H9 (cell line): Measurements from ENCODE around the gene FREY1. TPM values are rescaled to one million over a fixed set of nuclear protein-coding genes. Genes with fewer than 3 reads are reported as not detected.
"Not testable (repeated sequence)": the region's sequence is repeated elsewhere in the genome, so short reads cannot be mapped to it uniquely, and the experiment has no call there.

ENCODE experiments used
- DNase-seq: peaks from one replicate; pipeline ENCODE4 v3.0.0-alpha.2; 2017
- H2AFZ ChIP-seq: one replicate; pipeline ENCODE4 v1.6.1; 2013; ENCODE audit warnings: mild to moderate bottlenecking, low read length, control low read depth, moderate library complexity
- H2AK5ac ChIP-seq: 2 replicates; pipeline ENCODE4 v1.6.1; 2013; ENCODE audit warnings: low read length, control low read depth, mixed read lengths; ENCODE audit not compliant: insufficient read length
- H2BK120ac ChIP-seq: one replicate; pipeline ENCODE4 v1.6.1; 2013; ENCODE audit warnings: low read depth, mild to moderate bottlenecking, low read length, control low read depth, inconsistent platforms; ENCODE audit not compliant: poor library complexity, severe bottlenecking
- H2BK12ac ChIP-seq: 2 replicates; pipeline ENCODE4 v1.6.1; 2013; ENCODE audit warnings: low read length, control low read depth, mixed read lengths, low read depth; ENCODE audit not compliant: insufficient read length
- H2BK15ac ChIP-seq: 2 replicates; pipeline ENCODE4 v1.6.1; 2013; ENCODE audit warnings: low read depth, low read length, control low read depth
- H2BK20ac ChIP-seq: one replicate; pipeline ENCODE4 v1.6.1; 2013; ENCODE audit warnings: low read depth, mild to moderate bottlenecking, low read length, control low read depth, inconsistent platforms; ENCODE audit not compliant: poor library complexity, severe bottlenecking
- H2BK5ac ChIP-seq: 2 replicates; pipeline ENCODE4 v1.6.1; 2013; ENCODE audit warnings: low read length, control low read depth, mixed read lengths; ENCODE audit not compliant: insufficient read length
- H3K14ac ChIP-seq: 2 replicates; pipeline ENCODE4 v1.6.1; 2013; ENCODE audit warnings: low read length, control low read depth; ENCODE audit not compliant: insufficient read depth
- H3K18ac ChIP-seq: 2 replicates; pipeline ENCODE4 v1.6.1; 2013; ENCODE audit warnings: low read depth, mild to moderate bottlenecking, mixed read lengths, low read length, control low read depth; ENCODE audit not compliant: insufficient read length
- H3K23ac ChIP-seq: 2 replicates; pipeline ENCODE4 v1.6.1; 2013; ENCODE audit warnings: low read length, control low read depth, mixed read lengths, low read depth; ENCODE audit not compliant: insufficient read length
- H3K23me2 ChIP-seq: 2 replicates; pipeline ENCODE4 v1.6.1; 2013; ENCODE audit warnings: low read depth, mild to moderate bottlenecking, mixed read lengths, low read length, control low read depth; ENCODE audit not compliant: insufficient read length, poor library complexity, severe bottlenecking
- H3K27ac ChIP-seq: 2 replicates; pipeline ENCODE4 v1.5.1; 2013; ENCODE audit warnings: low read length, control low read depth, mixed read lengths, low read depth; ENCODE audit not compliant: insufficient read length
- H3K27me3 ChIP-seq: 2 replicates; pipeline ENCODE4 v1.6.1; 2013; ENCODE audit warnings: low read length, control low read depth, inconsistent platforms; ENCODE audit not compliant: insufficient read depth
- H3K4ac ChIP-seq: 2 replicates; pipeline ENCODE4 v1.6.1; 2013; ENCODE audit warnings: low read depth, mild to moderate bottlenecking, control low read depth, inconsistent platforms, low read length, moderate library complexity
- H3K4me1 ChIP-seq: 2 replicates; pipeline ENCODE4 v1.6.1; 2013; ENCODE audit warnings: low read length, control low read depth, inconsistent platforms; ENCODE audit not compliant: insufficient read depth
- H3K4me2 ChIP-seq: 2 replicates; pipeline ENCODE4 v1.6.1; 2013; ENCODE audit warnings: low read length, control low read depth, mixed read lengths; ENCODE audit not compliant: insufficient read length, insufficient read depth
- H3K56ac ChIP-seq: 2 replicates; pipeline ENCODE4 v1.6.1; 2013; ENCODE audit warnings: low read depth, mild to moderate bottlenecking, mixed read lengths, low read length, control low read depth; ENCODE audit not compliant: insufficient read length
- H3K79me1 ChIP-seq: 2 replicates; pipeline ENCODE4 v1.6.1; 2013; ENCODE audit warnings: low read depth, mild to moderate bottlenecking, moderate library complexity, low read length, control low read depth, inconsistent platforms; ENCODE audit not compliant: insufficient read depth, poor library complexity, severe bottlenecking
- H3K79me2 ChIP-seq: 2 replicates; pipeline ENCODE4 v1.6.1; 2013; ENCODE audit warnings: low read length, control low read depth, inconsistent platforms; ENCODE audit not compliant: insufficient read depth
- H3K9ac ChIP-seq: 2 replicates; pipeline ENCODE4 v1.6.1; 2013; ENCODE audit warnings: low read length, control low read depth, mixed read lengths; ENCODE audit not compliant: insufficient read length; ENCODE audit errors: extremely low read depth
- H3K9me3 ChIP-seq: one replicate; pipeline ENCODE4 v1.6.1; 2013; ENCODE audit warnings: low read depth, low read length, inconsistent platforms; ENCODE audit not compliant: control insufficient read depth
- H3T11ph ChIP-seq: one replicate; pipeline ENCODE4 v1.6.1; 2013; ENCODE audit warnings: mild to moderate bottlenecking, low read length, control low read depth, inconsistent platforms
- H4K20me1 ChIP-seq: one replicate; pipeline ENCODE4 v1.6.1; 2013; ENCODE audit not compliant: control insufficient read depth, insufficient read length, insufficient read depth
- H4K5ac ChIP-seq: 2 replicates; pipeline ENCODE4 v1.6.1; 2013; ENCODE audit warnings: low read depth, mild to moderate bottlenecking, mixed read lengths, low read length, control low read depth; ENCODE audit not compliant: insufficient read length
- H4K8ac ChIP-seq: replicated peaks from 2 replicates; pipeline ENCODE4 v1.6.1; 2013; ENCODE audit warnings: low read length, control low read depth, mixed read lengths, low read depth; ENCODE audit not compliant: insufficient read length
- H4K91ac ChIP-seq: 2 replicates; pipeline ENCODE4 v1.6.1; 2013; ENCODE audit warnings: low read depth, mild to moderate bottlenecking, moderate library complexity, mixed read lengths, low read length, control low read depth; ENCODE audit not compliant: insufficient read length
- H3K27ac Mint-ChIP-seq, 3 experiments: 2 replicates in 2 of 3; 3 replicates in 1 of 3; pipeline ENCODE4 v1.8.0; 2020 to 2021; ENCODE audit warnings: mixed read lengths in 3 of 3, mild to moderate bottlenecking in 1 of 3, moderate library complexity in 1 of 3
- H3K27me3 Mint-ChIP-seq: 2 replicates; pipeline ENCODE4 v1.8.0; 2021; ENCODE audit warnings: low read depth, mild to moderate bottlenecking, moderate library complexity, mixed read lengths
- H3K36me3 Mint-ChIP-seq, 3 experiments: 2 replicates in 2 of 3; 3 replicates in 1 of 3; pipeline ENCODE4 v1.8.0; 2020 to 2021; ENCODE audit warnings: low read depth in 3 of 3, mixed read lengths in 3 of 3; ENCODE audit not compliant: insufficient read depth in 1 of 3
- H3K4me1 Mint-ChIP-seq, 2 experiments: 2 replicates each; pipeline ENCODE4 v1.8.0; 2020; ENCODE audit warnings: mixed read lengths in 2 of 2
- H3K4me3 Mint-ChIP-seq, 2 experiments: 2 replicates in 1 of 2; 3 replicates in 1 of 2; pipeline ENCODE4 v1.8.0; 2020 to 2021; ENCODE audit warnings: mild to moderate bottlenecking in 2 of 2, mixed read lengths in 2 of 2, moderate library complexity in 1 of 2
- H3K9me3 Mint-ChIP-seq, 2 experiments: 2 replicates in 1 of 2; 3 replicates in 1 of 2; pipeline ENCODE4 v1.8.0; 2020; ENCODE audit warnings: mild to moderate bottlenecking in 2 of 2, mixed read lengths in 2 of 2, moderate library complexity in 1 of 2
- CTCF ChIP-seq: fragments of 200-600 bp; sonication (generic); conservative IDR thresholded peaks from 3 replicates; pipeline ENCODE4 v1.8.0; 2021; ENCODE audit warnings: antibody characterized with exemption, mild to moderate bottlenecking
- WGBS: extraction: QIAGEN DNeasy Blood & Tissue Kit; methylation state at CpG from one replicate; pipeline ENCODE4 v1.1.7; 2013; ENCODE audit warnings: missing lambda C conversion rate, low lambda C conversion rate, mixed read lengths; ENCODE audit not compliant: insufficient read length; ENCODE audit errors: extremely low coverage; 5-methylcytosine and 5-hydroxymethylcytosine counted together
- total RNA-seq: library from RNA; stranded (reverse); gene quantifications from 2 replicates; pipeline ENCODE4 v1.2.1, GENCODE V29; 2021

Gene FREY1
- total RNA-seq, 1 experiment from 2014 or later: 2.1 TPM

- peak overlapping the region in 2 of 3 experiments; percentile 60 to 86; a peak in 3 of 7 replicates for H3K27ac Mint-ChIP-seq
- Histone ChIP-seq H3K4me2 (no peak overlapping the region), H3K18ac (no peak overlapping the region), H2BK5ac (no peak overlapping the region), H2AFZ (no peak overlapping the region), H3K14ac (no peak overlapping the region; the same call in 1 of the 2 replicates), H3K23me2 (no peaks in the 10 kb centered on the region), H2BK12ac (no peak overlapping the region), H2AK5ac (no peak overlapping the region), H3K9me3 (no peaks in the 10 kb centered on the region), H2BK20ac (no peak overlapping the region), H3K56ac (no peak overlapping the region), H3T11ph (no peak overlapping the region), H3K79me2 (no peaks in the 10 kb centered on the region), H3K79me1 (no peaks in the 10 kb centered on the region), H4K8ac (no peak overlapping the region), H2BK15ac (no peak overlapping the region), H3K27me3 (no peaks in the 10 kb centered on the region), H2BK120ac (no peak overlapping the region), H3K27ac (no peak overlapping the region), H4K20me1 (no peaks in the 10 kb centered on the region), H3K4ac (no peak overlapping the region), H3K9ac (no peak overlapping the region), H4K5ac (no peak overlapping the region), H4K91ac (no peak overlapping the region), H3K23ac (no peak overlapping the region), H3K4me1 (no peaks in the 10 kb centered on the region)
- TF ChIP-seq CTCF: no peak
- DNase-seq: peak; percentile 43
- peaks cover 10 to 40% (median 24%) of the 10 kb centered on the region in 3 experiments for H3K36me3 Mint-ChIP-seq
- no peak overlapping the region for H3K4me3 Mint-ChIP-seq
- H3K4me1 Mint-ChIP-seq: peaks cover 2 to 4% of the 10 kb centered on the region in 2 experiments; a peak in 2 of 4 replicates
- H3K9me3 Mint-ChIP-seq: no peaks in the 10 kb centered on the region
- H3K27me3 Mint-ChIP-seq: no peaks in the 10 kb centered on the region; the same call in 1 of the 2 replicates
- no CpG with 5 or more reads among the region's 19 CpGs for WGBS
Observed at GRCh38 chr11:45906096-45906682, 882 bp downstream of the FREY1 start.

GRCh38 chr11:45905576-45905975 lies 1.5 kb downstream of the FREY1 start:
- not testable (repeated sequence) for H2BK5ac ChIP-seq, H3K79me1 ChIP-seq, H3K23me2 ChIP-seq, H2AK5ac ChIP-seq, H2AFZ ChIP-seq, H3K27ac Mint-ChIP-seq, H3K56ac ChIP-seq, H3K4me1 Mint-ChIP-seq, H2BK12ac ChIP-seq, H3K9me3 Mint-ChIP-seq, H4K5ac ChIP-seq, H3K4me3 Mint-ChIP-seq, H3K4me2 ChIP-seq, H3K18ac ChIP-seq, H3K27me3 Mint-ChIP-seq, H3K9ac ChIP-seq, H3K14ac ChIP-seq, H2BK120ac ChIP-seq, H2BK15ac ChIP-seq, H3K4ac ChIP-seq, H3K4me1 ChIP-seq, H3K79me2 ChIP-seq, H4K91ac ChIP-seq, DNase-seq, H4K8ac ChIP-seq, H3T11ph ChIP-seq, H2BK20ac ChIP-seq, H3K27ac ChIP-seq, H3K9me3 ChIP-seq, H3K27me3 ChIP-seq, H4K20me1 ChIP-seq, H3K23ac ChIP-seq
- no CpG with 5 or more reads among the region's 6 CpGs for WGBS
- H3K36me3 Mint-ChIP-seq: peaks cover 10 to 34% (median 21%) of the 10 kb centered on the region in 3 experiments
